IPS-20b (cell line): ENCODE results near the gene SH3D19.
A peak's percentile ranks its signal among the peaks of the same experiment; 100 is the strongest.

ENCODE experiments used
- H3K27ac ChIP-seq: one replicate; pipeline ENCODE4 v1.5.1; 2013; ENCODE audit warnings: low read length
- H3K27me3 ChIP-seq: 2 replicates; pipeline ENCODE4 v1.6.1; 2013; ENCODE audit warnings: mild to moderate bottlenecking, low read length, inconsistent platforms; ENCODE audit not compliant: insufficient read depth
- H3K36me3 ChIP-seq: 2 replicates; pipeline ENCODE4 v1.6.1; 2013; ENCODE audit warnings: low read depth, mild to moderate bottlenecking, inconsistent platforms, low read length, moderate library complexity; ENCODE audit not compliant: insufficient read depth
- H3K4me1 ChIP-seq: 2 replicates; pipeline ENCODE4 v1.6.1; 2013; ENCODE audit warnings: mild to moderate bottlenecking, control low read depth, inconsistent platforms, low read length, moderate library complexity; ENCODE audit not compliant: insufficient read depth
- H3K4me3 ChIP-seq: 2 replicates; pipeline ENCODE4 v1.5.1; 2013; ENCODE audit warnings: mild to moderate bottlenecking, low read length, inconsistent platforms
- H3K9ac ChIP-seq: 2 replicates; pipeline ENCODE4 v1.6.1; 2013; ENCODE audit warnings: low read depth, mild to moderate bottlenecking, inconsistent platforms, low read length, moderate library complexity
- H3K9me3 ChIP-seq: 2 replicates; pipeline ENCODE4 v1.6.1; 2013; ENCODE audit warnings: mild to moderate bottlenecking, low read depth, low read length, inconsistent platforms; ENCODE audit not compliant: insufficient read depth

Gene SH3D19

GRCh38 chr4:151133311-151133710 is 192.1 kb downstream of the SH3D19 start:
- Histone ChIP-seq H3K27me3 (no peaks in the 10 kb centered on the region), H3K9ac (no peak overlapping the region), H3K4me1 (no peaks in the 10 kb centered on the region), H3K36me3 (peaks cover 76% of the 10 kb centered on the region), H3K27ac (no peak overlapping the region), H3K9me3 (no peaks in the 10 kb centered on the region), H3K4me3 (no peak overlapping the region)

GRCh38 chr4:151129796-151130195 is 195.6 kb downstream of the SH3D19 start:
- Histone ChIP-seq H3K4me3 (no peak overlapping the region), H3K4me1 (no peaks in the 10 kb centered on the region), H3K9me3 (no peaks in the 10 kb centered on the region), H3K27me3 (no peaks in the 10 kb centered on the region), H3K9ac (no peak overlapping the region), H3K36me3 (peaks cover 79% of the 10 kb centered on the region), H3K27ac (no peak overlapping the region)

DNA sequence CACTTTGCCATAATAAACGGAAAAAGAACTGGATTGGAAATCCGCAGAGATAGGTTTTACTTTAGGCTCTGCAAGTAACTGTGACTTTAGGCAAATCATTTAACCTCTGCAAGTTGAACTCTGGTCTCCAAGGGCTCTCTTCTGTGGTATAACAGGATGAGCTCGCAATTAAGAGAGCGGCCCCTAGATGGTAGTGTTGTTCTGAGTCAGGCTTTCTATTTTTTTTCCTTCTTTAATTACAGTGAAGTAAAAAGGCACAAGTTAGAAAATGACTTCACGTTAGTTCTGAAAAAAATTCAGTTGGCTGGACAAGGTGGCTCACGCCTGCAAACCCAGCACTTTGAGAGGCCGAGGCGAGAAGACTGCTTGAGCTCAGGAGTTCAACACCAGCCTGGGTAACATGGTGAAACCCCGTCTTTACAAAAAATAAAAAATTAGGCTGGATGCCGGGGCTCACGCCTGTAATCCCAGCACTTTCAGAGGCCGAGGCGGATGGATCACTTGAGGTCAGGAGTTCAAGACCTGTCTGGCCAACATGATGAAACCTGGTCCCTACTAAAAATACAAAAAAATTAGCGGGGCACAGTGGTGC is 207.9 kb downstream of the SH3D19 start:
- Histone ChIP-seq H3K36me3 (peaks cover 52% of the 10 kb centered on the region), H3K4me3 (no peak overlapping the region), H3K9ac (no peak overlapping the region), H3K4me1 (no peaks in the 10 kb centered on the region), H3K27ac (no peak overlapping the region), H3K9me3 (no peaks in the 10 kb centered on the region), H3K27me3 (no peaks in the 10 kb centered on the region)

GRCh38 chr4:151114986-151115385 is 210.4 kb downstream of the SH3D19 start:
- H3K9ac ChIP-seq = no peak overlapping the region
- H3K27me3 ChIP-seq = no peaks in the 10 kb centered on the region
- no peaks in the 10 kb centered on the region for H3K9me3 ChIP-seq
- H3K4me1 ChIP-seq = no peaks in the 10 kb centered on the region
- peaks cover 40% of the 10 kb centered on the region for H3K36me3 ChIP-seq
- no peak overlapping the region for H3K27ac ChIP-seq
- no peak overlapping the region for H3K4me3 ChIP-seq

DNA sequence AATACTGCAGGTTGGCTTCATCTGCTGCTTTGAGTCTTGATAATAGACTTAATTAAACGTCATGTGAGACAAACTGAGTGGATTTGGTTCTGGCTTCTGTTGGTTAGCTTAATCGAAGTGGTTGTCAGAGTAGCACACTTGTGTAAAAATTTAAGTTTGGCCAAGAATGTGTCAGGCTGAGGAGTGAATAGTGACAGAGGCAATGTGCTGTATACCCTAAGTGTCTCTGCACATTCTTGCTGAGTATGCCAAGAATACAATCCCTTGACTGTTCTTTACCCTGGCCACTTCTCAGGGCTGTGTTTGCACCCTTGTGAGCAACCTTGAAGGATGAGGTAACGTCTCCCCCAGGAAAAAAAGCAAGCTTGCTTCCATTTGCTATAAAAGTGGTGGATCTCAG is 211.1 kb downstream of the SH3D19 start:
- no peaks in the 10 kb centered on the region for H3K9me3 ChIP-seq
- no peak overlapping the region for H3K27ac ChIP-seq
- no peak overlapping the region for H3K4me3 ChIP-seq
- H3K27me3 ChIP-seq = no peaks in the 10 kb centered on the region
- peaks cover 37% of the 10 kb centered on the region for H3K36me3 ChIP-seq
- H3K9ac ChIP-seq = no peak overlapping the region
- H3K4me1 ChIP-seq = no peaks in the 10 kb centered on the region

DNA sequence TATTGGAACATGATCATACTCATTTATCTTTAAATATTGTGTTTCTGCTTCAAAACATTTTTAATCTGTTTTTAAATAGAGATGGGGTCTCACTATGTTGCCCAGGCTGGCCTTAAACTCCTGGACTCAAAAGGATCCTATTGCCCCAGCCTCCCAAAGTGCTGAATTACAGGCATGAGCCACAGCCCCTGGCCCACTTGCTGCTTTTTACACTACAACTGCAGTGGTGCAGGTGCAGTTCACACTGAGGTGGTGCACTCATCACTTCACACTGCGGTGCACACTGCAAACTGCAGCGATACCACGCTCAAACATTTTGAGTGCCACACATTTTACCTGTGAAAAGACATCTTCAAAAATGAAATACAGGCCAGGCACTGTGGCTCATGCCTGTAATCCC is 215.2 kb downstream of the SH3D19 start:
- Histone ChIP-seq H3K27ac (no peak overlapping the region), H3K36me3 (peaks cover 70% of the 10 kb centered on the region), H3K9me3 (no peaks in the 10 kb centered on the region), H3K27me3 (no peaks in the 10 kb centered on the region), H3K9ac (no peak overlapping the region), H3K4me3 (no peak overlapping the region), H3K4me1 (no peaks in the 10 kb centered on the region)

DNA sequence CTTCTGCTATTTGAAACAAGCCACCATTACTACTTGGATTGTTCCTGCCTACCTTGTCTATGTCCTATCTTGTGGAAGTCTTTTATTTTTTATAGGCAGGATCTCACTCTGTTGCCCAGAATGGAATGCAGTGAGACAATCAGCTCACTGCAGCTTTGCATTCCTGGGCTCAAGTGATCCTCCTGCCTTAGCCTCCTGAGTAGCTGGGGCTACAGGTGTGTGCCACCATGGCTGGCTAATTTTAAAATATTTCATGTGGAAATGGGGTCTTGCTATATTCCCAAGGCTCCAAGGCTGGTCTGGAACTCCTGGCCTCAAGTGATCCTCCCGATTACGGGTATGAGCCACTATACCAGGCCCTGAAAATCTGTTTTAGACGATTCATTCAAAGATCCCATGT is 218.3 kb downstream of the SH3D19 start:
- Histone ChIP-seq H3K4me1 (no peaks in the 10 kb centered on the region), H3K4me3 (no peak overlapping the region), H3K9me3 (no peaks in the 10 kb centered on the region), H3K9ac (no peak overlapping the region), H3K36me3 (peaks cover 76% of the 10 kb centered on the region), H3K27ac (no peak overlapping the region), H3K27me3 (no peaks in the 10 kb centered on the region)

- H3K36me3 ChIP-seq = peaks cover 87% of the 10 kb centered on the region
Measured at GRCh38 chr4:151105454-151106032, 219.9 kb downstream of the SH3D19 start.

GRCh38 chr4:151104621-151105020 is 220.8 kb downstream of the SH3D19 start:
- peaks cover 5% of the 10 kb centered on the region; the same call in 1 of the 2 replicates for H3K4me1 ChIP-seq
- H3K4me3 ChIP-seq = no peak overlapping the region
- H3K9me3 ChIP-seq = no peaks in the 10 kb centered on the region
- peaks cover 88% of the 10 kb centered on the region for H3K36me3 ChIP-seq
- no peaks in the 10 kb centered on the region for H3K27me3 ChIP-seq
- no peak overlapping the region for H3K27ac ChIP-seq
- H3K9ac ChIP-seq = no peak overlapping the region

More at GRCh38 chr4:151105454-151106032, 219.9 kb downstream of the SH3D19 start:
- H3K4me3 ChIP-seq = no peak overlapping the region
- H3K27ac ChIP-seq = no peak overlapping the region
- no peak overlapping the region for H3K9ac ChIP-seq
- H3K9me3 ChIP-seq = no peaks in the 10 kb centered on the region
- no peaks in the 10 kb centered on the region for H3K27me3 ChIP-seq
- H3K4me1 ChIP-seq = peaks cover 5% of the 10 kb centered on the region; the same call in 1 of the 2 replicates

DNA sequence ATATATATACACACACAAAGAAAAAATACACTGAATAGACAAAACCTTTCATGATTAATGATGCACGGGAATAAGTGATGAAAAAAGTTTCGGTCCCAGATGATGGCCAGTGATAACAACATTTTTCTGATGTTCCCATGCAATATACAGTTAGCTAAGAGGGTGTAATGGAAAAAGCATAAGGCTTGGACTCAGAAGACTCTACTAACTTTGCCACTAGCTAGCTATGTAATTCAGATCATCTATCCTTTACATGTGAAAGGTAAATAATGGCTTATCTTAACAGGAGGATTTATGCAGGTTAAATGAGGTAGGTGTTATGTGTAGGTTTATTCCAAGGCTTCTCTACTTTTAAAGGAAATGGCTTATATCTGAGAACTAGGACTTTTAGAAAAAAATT is 221.6 kb downstream of the SH3D19 start:
- Histone ChIP-seq H3K27ac (no peak overlapping the region), H3K27me3 (no peaks in the 10 kb centered on the region), H3K4me1 (peaks cover 5% of the 10 kb centered on the region; the same call in 1 of the 2 replicates), H3K4me3 (no peak overlapping the region), H3K9me3 (no peaks in the 10 kb centered on the region), H3K36me3 (peaks cover 88% of the 10 kb centered on the region), H3K9ac (no peak overlapping the region)

GRCh38 chr4:151100531-151100930 is 224.9 kb downstream of the SH3D19 start:
- Histone ChIP-seq H3K27me3 (no peaks in the 10 kb centered on the region), H3K36me3 (peaks cover 59% of the 10 kb centered on the region), H3K4me1 (peaks cover 5% of the 10 kb centered on the region; the same call in 1 of the 2 replicates), H3K27ac (peak overlapping the region; percentile 93), H3K4me3 (peak overlapping the region; percentile 96), H3K9ac (peak overlapping the region; percentile 100), H3K9me3 (no peaks in the 10 kb centered on the region)

GRCh38 chr4:151099976-151100417 is 225.4 kb downstream of the SH3D19 start:
- Histone ChIP-seq H3K4me1 (peaks cover 5% of the 10 kb centered on the region; the same call in 1 of the 2 replicates), H3K9ac (peak overlapping the region; percentile 100), H3K27me3 (no peaks in the 10 kb centered on the region), H3K4me3 (peak overlapping the region; percentile 96), H3K27ac (peak overlapping the region; percentile 93), H3K36me3 (peaks cover 53% of the 10 kb centered on the region), H3K9me3 (no peaks in the 10 kb centered on the region)
